ENCODE data around the gene GRAP2. TPM values are rescaled to one million over a fixed set of nuclear protein-coding genes. Genes with fewer than 3 reads are reported as not detected.
A peak's percentile ranks its signal among the peaks of the same experiment; 100 is the strongest.

Gene GRAP2
- 3.7 TPM for total RNA-seq (2013)
- 1 to 10 TPM in 1 of 3 donors, under 1 TPM in 2; 0.05 to 4.2 (median 0.97) TPM for polyA plus RNA-seq
- polyA minus RNA-seq: 0.42 and 5.0 TPM in 2 replicates
- 0.06 to 4.8 (median 0.27) reads per million in 11 experiments for total RNA-seq

DNA sequence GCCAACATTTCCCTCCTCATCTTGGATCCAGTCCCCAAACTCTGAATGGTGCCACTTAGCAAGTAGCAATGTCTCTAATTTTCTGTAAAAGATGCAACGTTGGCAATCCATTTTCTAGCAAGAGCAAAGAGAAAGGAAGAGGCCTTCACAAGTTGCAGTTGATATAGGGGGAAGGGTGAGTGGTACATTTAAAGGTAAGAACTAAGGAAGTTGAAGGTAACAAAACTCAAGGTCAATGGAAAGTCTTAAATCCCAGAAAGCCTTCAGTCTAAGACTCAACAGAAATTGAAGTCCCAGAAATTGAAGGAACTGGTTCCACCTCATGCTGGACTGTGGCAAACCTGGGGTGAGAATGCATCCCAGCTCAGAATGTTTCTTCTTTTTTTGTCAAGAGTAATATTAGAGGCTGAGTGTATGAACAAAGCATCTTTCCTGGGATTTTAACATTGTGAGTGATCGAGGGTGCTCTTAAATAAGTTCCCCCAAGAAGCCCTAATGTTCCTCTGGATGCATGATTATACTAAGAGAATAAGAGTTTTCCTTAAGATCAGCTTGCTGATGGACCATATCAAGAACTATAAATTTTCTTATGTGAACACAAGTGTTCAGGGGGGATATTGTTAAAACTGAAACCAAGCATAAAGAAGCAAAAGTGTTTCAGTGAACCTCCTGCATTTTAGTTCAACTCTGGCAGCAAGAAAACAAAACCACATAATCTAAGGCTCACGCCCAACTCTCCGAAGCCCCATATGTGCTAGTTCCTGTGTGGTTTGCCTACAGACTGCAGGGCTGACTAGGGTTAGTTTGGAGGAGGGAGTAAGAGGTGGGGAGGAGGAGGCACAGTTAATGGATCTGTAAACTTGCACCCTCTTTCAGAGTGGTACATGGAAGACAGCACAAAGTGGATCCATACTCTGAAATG lies at the start of gene GRAP2:
GRAP2 (plus strand) TSS at position 779 of the 922 bp plus-strand sequence. CDS start 46,023 bp downstream, outside the sequence.
- peak in 1 of 3 donors; percentile 13 for DNase-seq
- peak within 1 kb of the TSS; percentile 38 for H3K4me2 ChIP-seq (replicated peaks; ENCODE audit: extremely low read depth, low read length, poor library complexity, severe bottlenecking)

More for the DNA sequence above, at the start of gene GRAP2:
- H3K9ac ChIP-seq (ENCODE audit: insufficient read depth, low read length, poor library complexity, severe bottlenecking): no peak within 1 kb of the TSS
- Mint-ChIP-seq H3K27ac (peak within 1 kb of the TSS in 3 of 7 donors; percentile 20 to 78 (median 61)), H3K36me3 (no peaks in the 10 kb centered on the region), H3K27me3 (ENCODE audit: low read depth in 3 of 3) (no peaks in the 10 kb centered on the region), H3K4me3 (peak within 1 kb of the TSS; percentile 39 to 62), H3K9me3 (no peaks in the 10 kb centered on the region), H3K4me1 (peaks cover 29% of the 10 kb centered on the region)
- intact Hi-C loops (cut with micrococcal nuclease): no loop called here
- no peaks in the 10 kb centered on the region for H3K27me3 ChIP-seq (ENCODE audit: control insufficient read depth in 2 of 2, insufficient read depth in 2 of 2, low read length in 2 of 2)
- H3K4me1 ChIP-seq (ENCODE audit: control insufficient read depth in 1 of 2, insufficient read depth in 2 of 2, low read length in 2 of 2): peaks cover 32 to 41% of the 10 kb centered on the region in 2 donors
- peak within 1 kb of the TSS in 1 of 3 experiments; percentile 31 for H3K4me3 ChIP-seq (replicated peaks in 1 of 3; ENCODE audit: low read depth in 2 of 3, low read length in 3 of 3)
- H4K20me1 ChIP-seq (ENCODE audit: insufficient read depth, low read length): no peaks in the 10 kb centered on the region
- H3K79me2 ChIP-seq (ENCODE audit: insufficient read depth, low read length): no peaks in the 10 kb centered on the region
- peak within 1 kb of the TSS; percentile 57 for H2AFZ ChIP-seq (ENCODE audit: insufficient read depth, low read depth, low read length, poor library complexity, severe bottlenecking)
- no peaks in the 10 kb centered on the region for H3K9me3 ChIP-seq (replicated peaks in 1 of 2; ENCODE audit: control insufficient read depth in 1 of 2, insufficient read depth in 1 of 2, low read length in 2 of 2)
- no CpG with 5 or more reads among the region's 4 CpGs for WGBS (ENCODE audit: insufficient coverage)
- TF ChIP-seq, protein P1, sequence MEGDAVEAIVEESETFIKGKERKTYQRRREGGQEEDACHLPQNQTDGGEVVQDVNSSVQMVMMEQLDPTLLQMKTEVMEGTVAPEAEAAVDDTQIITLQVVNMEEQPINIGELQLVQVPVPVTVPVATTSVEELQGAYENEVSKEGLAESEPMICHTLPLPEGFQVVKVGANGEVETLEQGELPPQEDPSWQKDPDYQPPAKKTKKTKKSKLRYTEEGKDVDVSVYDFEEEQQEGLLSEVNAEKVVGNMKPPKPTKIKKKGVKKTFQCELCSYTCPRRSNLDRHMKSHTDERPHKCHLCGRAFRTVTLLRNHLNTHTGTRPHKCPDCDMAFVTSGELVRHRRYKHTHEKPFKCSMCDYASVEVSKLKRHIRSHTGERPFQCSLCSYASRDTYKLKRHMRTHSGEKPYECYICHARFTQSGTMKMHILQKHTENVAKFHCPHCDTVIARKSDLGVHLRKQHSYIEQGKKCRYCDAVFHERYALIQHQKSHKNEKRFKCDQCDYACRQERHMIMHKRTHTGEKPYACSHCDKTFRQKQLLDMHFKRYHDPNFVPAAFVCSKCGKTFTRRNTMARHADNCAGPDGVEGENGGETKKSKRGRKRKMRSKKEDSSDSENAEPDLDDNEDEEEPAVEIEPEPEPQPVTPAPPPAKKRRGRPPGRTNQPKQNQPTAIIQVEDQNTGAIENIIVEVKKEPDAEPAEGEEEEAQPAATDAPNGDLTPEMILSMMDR (IDR thresholded peaks at IDR 0.05): no peak
- no peaks in the 10 kb centered on the region for H3K36me3 ChIP-seq (replicated peaks in 1 of 2; ENCODE audit: control insufficient read depth in 1 of 2, insufficient read depth in 2 of 2, low read length in 2 of 2)
- H3K27ac ChIP-seq (ENCODE audit: low read depth in 1 of 2, low read length in 2 of 2): no peak within 1 kb of the TSS

All from CD14-positive monocyte (primary cell).